Measurements from ENCODE around the gene IFIH1.
A peak's percentile ranks its signal among the peaks of the same experiment; 100 is the strongest.

Gene IFIH1

GRCh38 chr2:162256591-162256991 is 61.9 kb downstream of the IFIH1 start:
- DNase-seq, result no peak

- DNase-seq, result no peak
These were observed 64.1 kb downstream of the IFIH1 start for GRCh38 chr2:162254236-162254871.

- no peak for DNase-seq
These were observed 65.0 kb downstream of the IFIH1 start for GRCh38 chr2:162253435-162253834.

GRCh38 chr2:162252153-162252552 is 66.3 kb downstream of the IFIH1 start:
- no peak for DNase-seq

- no peak for DNase-seq
These were observed 72.7 kb downstream of the IFIH1 start for GRCh38 chr2:162245781-162246180.

- no peak for DNase-seq
These were observed 73.4 kb downstream of the IFIH1 start for GRCh38 chr2:162245061-162245460.

- no peak for DNase-seq
These were observed 73.9 kb downstream of the IFIH1 start for GRCh38 chr2:162244541-162245031.

- no peak for DNase-seq
These were observed 74.8 kb downstream of the IFIH1 start for GRCh38 chr2:162243715-162244114.

- DNase-seq, result no peak
These were observed 75.2 kb downstream of the IFIH1 start, which contains the start of gene FAP for GRCh38 chr2:162243294-162243693. Gene FAP, minus strand, starts transcription at chr2:162243445. Its CDS starts 118 bp downstream, at chr2:162243327.

GRCh38 chr2:162242586-162243280 is 75.8 kb downstream of the IFIH1 start:
- no peak for DNase-seq

GRCh38 chr2:162241571-162241970 is 76.9 kb downstream of the IFIH1 start:
- no peak for DNase-seq

GRCh38 chr2:162234620-162235462 is 83.6 kb downstream of the IFIH1 start:
- DNase-seq, result no peak

- DNase-seq, result no peak
These were observed 85.3 kb downstream of the IFIH1 start for GRCh38 chr2:162233197-162233596.

- no peak for DNase-seq
These were observed 85.8 kb downstream of the IFIH1 start for GRCh38 chr2:162232671-162233070.

- no peak for DNase-seq
These were observed 86.5 kb downstream of the IFIH1 start for GRCh38 chr2:162232027-162232426.

- no peak for DNase-seq
These were observed 87.7 kb downstream of the IFIH1 start for GRCh38 chr2:162230761-162231160.

- no peak for DNase-seq
These were observed 91.6 kb downstream of the IFIH1 start for GRCh38 chr2:162226836-162227235.

- DNase-seq, result peak; percentile 67
These were observed 97.4 kb downstream of the IFIH1 start for GRCh38 chr2:162221064-162221463.

GRCh38 chr2:162220368-162220767 is 98.1 kb downstream of the IFIH1 start:
- DNase-seq, result no peak

GRCh38 chr2:162219426-162219825 is 99.1 kb downstream of the IFIH1 start:
- DNase-seq, result no peak

GRCh38 chr2:162217598-162217997 is 100.9 kb downstream of the IFIH1 start:
- no peak for DNase-seq
